GM19467 (cell line): ENCODE results near the gene HTR6.
"Not testable (repeated sequence)": the region's sequence is repeated elsewhere in the genome, so short reads cannot be mapped to it uniquely, and the experiment has no call there.

Source experiments
- ATAC-seq: cut with Tn5 transposase; IDR thresholded peaks from one replicate; pipeline ENCODE4 v1.9.1; 2021; ENCODE audit warnings: mild to moderate bottlenecking, moderate library complexity; ENCODE audit not compliant: unreplicated experiment

Gene HTR6

DNA sequence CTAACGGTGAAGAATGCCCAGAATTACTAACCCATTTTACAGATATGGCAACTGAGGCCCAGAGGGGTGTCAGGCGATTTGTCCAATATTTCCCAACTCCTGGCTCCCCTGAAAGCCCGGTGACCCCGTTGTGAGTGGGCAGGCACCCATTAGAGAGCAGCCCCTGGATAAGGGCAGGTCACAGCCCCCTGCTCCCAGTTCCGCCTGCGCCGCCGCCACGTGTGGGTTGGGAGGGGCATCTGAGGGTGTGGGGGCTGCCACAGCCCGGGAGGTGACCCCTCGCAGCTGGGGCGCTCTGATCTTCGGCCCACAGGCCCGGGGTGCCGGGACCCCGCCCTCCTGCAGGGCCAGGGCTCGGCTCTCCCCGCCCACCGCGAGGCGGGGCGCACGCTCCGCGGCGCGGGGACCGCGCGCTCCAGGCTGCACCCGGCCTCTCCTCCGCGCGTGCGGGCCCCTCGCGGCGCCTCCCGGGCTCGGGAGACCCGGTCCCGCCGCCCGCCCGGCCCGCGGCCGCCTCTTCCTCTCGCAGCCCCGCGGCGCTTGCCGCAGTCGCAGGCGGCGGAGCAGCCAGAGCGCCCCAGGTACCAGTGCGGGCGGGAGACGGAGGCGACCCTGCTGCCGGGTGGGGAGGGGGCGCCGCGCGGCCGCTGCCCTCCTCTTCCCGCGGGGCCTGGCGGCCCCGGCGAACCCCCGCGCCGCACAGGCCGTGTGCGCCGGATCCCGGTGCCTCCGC is at the start of gene HTR6:
HTR6 (plus strand) TSS at position 423 of the 733 bp plus-strand sequence. CDS start 879 bp downstream, outside the sequence.
- ATAC-seq: no peak

DNA sequence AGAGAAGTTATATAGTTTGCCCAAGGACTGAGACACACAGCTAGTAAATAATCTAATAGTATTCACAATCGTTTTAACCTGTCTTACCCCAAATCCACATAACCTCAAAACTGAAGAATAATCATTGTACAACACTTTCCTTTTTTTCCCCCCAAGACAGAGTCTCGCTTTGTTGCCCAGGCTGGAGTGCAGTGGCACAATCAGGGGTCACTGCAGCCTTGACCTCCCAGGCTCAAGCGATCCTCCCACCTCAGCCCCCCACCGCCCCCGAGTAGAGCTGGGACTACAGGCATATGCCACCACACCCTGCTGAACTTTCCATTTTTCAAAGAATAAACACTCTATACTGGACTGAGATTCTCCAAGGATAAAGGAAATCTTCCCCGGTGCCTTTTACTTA is 49.2 kb upstream of the HTR6 start:
- ATAC-seq: no peak

DNA sequence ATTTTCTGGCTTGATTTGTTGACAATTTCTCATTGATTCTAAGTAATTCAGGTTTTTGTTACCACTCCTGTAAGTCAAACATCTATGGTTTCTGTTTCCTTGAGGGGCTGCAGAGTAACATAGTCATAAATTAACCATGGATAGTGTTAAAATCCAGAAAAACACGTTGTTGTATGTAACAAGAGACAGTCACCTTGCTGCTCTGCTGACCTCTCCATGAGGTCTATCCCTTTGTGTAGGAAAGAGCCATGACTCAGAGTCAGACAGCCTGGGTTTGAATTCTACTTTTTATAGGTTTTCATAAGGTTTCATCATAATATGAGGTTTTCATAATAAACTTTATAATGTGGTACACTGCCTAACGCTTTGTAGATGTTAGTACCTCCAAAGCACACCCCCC is 48.2 kb upstream of the HTR6 start:
- ATAC-seq: no peak

DNA sequence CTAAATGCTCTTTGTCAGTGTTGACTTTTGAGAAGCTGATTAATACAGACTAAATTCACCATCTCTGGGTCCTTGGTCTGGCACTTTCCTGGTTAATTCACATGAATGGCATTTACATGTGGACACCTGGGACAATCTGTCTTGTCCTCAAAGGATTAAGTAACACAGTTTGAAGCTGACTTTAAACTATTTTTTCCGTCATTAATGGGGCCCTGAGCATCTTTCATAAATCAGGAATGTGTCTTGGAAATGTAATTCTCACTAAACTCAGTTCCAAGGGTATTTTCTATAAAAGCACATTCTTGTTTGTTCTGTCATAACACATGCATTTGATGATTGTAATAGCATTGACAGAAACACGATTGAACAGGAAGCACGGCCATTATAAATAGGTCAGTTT is 47.3 kb upstream of the HTR6 start:
- ATAC-seq: no peak

DNA sequence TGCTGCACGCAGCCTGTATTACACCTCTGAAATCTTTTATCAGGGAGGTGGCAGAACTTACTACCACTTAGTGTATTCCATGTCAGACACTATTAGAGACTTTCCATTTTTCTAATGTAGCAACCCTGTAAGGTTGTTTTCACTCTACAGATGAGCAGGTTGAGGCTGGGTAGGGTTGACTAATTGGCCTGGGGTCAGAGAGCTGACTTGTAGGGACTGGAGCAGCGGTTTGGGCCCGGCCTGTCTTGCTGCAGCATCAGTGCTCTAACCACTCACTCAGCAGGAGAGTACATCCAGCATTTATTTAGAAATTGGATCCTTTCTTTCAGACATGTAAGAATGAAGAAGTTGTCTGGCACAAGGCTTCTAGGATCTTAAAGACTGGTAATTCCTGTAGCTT is 46.2 kb upstream of the HTR6 start:
- no peak for ATAC-seq

DNA sequence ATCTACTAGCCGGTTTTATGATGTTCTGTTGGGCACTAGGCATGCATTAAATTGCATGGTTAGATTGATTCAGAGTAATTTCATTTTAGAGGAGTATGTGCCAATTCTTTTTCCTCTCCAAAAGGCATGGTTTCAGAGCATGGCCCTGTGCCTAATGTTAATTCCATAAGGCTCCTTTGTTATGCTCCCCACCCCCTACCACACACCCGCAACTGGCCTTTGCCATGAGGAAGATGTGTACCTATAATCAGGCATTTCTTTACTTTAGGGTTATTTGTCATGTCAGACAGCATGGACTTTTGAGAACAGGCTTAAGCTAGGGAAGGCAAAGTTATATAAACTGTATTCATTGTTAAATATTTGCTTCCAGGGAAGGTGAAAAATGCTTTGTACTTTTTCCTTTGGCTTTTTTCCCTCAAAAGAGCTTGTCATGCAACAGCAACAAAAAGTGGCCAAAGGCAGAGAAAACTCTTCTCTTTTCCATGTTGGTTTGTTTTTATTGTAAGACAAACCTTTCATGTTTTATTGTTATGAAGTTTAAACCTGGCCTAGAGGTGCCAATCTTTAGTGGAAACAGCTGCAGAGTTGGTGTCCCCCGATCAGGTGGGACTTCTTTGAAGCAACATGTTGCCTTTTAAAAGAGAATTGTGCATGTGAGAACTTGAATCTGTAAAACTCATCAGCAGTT is 44.8 kb upstream of the HTR6 start:
- ATAC-seq: no peak

DNA sequence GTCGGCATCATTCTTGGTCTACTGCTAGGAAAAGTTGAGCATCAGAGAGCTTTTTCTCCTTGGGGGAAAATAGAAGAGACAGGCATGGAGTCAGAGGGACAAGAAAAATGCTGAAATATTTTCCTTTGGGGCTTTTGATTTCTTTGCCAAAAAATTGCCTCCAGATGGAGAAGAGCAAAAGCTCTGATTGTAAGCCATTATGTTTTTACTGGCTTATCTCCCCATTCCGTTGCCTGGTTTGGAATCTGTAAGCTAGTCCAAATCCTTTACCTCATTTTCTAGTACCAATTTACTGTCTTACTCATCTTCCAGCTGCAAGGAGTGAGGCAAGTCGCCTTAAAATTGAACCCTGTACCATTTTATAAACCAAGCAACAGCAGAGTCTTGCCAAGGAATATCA is 43.9 kb upstream of the HTR6 start:
- ATAC-seq: no peak

DNA sequence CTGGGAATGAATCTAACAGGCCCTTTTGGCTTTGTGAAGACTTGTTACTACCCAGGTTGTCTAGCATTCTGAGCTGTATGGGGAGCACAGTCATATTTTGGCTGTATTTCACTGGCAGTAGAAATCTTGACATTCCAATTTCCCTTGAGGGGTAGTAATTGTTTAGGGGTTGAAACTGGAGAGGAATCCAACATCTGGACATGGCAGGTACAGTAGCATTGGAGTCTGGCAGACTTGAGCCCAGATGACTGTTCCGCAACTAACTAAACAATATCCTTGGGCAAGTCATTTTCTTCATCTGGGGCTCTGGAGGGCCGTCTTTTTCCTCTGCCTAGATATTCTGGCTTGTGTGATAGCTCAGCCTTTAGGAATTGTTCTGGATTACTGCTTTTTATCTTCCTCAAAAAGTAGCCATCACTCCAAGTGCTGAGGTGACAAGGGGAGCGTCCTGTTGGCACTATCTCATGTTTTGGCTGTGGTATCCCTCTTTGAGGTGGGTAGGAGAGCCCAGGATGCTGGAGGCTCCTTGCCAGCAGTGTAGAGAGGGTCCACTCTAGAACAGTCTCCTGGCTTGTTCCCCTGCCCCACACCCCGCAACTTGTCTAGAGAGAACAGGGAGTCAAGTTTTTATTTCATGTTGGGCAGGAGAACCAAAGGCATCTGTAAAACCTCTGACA is 43.3 kb upstream of the HTR6 start:
- ATAC-seq: no peak

DNA sequence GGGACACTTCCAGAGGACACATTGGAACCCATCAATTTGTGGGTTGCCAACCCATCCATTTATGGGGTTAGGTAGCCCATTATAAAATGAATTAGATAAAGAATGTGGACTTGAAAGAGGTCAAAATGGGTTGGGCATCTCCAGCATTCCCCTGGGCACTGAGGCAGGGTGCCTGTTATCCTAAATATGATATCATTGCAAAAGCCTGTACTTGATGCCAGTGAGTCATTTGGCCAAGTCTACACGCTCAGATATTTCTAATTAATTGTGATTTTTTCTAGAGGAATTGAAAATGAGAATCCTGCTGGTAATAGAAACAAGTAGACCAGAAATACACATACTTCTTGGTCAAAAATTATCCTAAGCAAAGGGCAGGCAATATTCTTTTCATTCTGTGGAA is 42.5 kb upstream of the HTR6 start:
- no peak for ATAC-seq

DNA sequence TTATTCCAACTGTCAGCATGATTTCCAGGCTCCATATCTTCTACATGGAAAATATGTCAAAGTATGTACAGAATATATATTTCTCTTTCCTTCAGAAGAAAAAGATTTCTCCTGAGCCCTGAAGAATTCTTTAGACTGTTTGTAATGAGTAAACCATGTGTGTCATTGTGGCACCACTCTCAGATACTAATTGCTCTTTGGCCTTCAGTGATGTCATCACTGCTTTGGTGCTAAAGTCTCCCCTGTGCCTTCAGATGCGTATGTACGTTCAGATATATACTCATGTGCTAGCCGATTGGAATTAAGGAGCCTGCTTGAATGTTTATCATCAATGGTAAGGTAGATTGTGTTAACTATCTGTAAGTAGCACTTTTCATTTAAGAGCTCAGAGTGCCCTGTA is 41.2 kb upstream of the HTR6 start:
- no peak for ATAC-seq

DNA sequence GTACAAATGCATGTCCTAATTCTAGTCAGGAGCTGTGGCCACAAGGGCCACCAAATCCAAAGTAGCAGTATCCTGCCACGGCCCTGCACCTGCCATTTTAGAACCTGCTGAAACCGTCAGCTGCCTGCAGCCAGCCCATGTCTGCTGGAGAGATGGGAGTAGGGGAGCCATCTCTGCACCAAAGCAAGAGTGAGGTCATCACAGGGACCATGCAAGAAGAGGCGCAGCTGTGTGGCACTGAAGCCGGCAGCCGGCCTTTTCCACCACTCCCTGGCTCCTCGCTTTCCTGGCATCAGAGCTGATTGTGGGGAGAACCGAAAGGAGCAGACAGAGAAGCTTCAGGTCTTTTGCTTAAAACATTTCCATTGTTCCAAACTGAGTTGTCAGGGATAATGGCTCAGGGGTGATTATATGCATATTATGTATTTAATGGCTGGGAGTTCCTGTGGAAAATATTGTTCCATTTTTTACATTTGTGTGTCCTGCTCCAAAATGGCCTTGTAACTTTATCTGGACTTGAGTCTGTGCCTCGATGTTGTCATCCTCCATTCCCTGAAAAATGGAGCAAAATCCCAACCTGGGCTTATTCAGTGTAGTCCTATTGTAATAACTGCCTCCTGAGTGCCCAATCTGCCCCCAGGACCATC is 39.3 kb upstream of the HTR6 start:
- ATAC-seq: no peak

DNA sequence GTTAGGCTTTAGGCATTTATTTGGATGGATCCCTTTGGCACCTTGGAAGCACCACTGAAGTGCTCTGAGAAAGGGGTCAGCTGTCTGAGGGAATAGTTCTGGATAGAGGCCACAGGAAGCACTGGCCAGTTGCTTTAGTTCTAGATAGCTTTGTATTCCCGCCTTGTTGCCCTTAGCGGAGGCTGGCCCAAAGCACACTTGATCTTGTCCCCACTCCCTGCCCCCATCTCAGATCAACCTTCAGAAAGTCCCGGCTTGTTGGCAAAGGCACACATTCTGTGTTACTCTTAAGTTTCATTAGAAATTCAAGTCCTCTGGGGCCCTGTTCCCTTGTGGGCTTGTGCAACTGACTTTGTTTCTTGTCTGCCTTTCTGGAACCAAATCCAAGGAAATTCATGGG is 35.8 kb upstream of the HTR6 start:
- ATAC-seq: no peak

DNA sequence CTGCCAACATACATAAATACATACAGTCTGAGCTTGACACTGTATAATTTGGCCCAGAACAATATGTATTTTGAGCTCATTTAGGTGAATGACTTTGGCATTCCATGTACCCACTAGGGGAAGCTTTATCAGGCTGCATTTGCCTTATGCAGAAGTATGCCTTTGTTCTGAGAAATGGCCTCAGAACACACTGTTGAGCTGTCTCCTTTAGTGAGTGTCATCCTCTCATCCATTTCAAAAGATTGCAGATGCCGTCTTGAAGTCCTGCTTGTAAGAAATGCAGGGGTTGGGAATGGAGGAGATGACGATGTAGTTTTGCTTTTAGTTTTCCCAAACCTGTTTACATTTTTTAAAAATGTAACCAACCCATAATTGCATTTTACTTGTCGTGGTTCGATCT is 35.3 kb upstream of the HTR6 start:
- ATAC-seq: no peak

DNA sequence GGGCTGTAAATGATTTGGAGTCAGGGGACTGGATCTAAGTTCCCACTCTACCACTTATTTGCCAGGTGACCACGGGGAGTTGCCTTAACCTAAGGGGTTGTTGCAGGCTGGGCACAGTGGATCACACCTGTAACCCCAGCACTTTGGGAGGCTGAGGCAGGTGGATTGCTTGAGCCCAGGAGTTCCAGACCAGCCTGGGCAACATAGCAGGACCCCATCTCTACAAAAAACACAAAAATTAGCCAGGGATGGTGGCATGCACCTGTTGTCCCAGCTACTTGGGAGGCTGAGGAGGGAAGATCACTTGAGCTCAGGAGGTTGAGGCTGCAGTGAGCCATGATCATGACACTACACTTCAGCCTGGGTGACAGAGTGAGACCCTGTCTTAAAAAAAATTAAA is 34.5 kb upstream of the HTR6 start:
- ATAC-seq: not testable (repeated sequence)

DNA sequence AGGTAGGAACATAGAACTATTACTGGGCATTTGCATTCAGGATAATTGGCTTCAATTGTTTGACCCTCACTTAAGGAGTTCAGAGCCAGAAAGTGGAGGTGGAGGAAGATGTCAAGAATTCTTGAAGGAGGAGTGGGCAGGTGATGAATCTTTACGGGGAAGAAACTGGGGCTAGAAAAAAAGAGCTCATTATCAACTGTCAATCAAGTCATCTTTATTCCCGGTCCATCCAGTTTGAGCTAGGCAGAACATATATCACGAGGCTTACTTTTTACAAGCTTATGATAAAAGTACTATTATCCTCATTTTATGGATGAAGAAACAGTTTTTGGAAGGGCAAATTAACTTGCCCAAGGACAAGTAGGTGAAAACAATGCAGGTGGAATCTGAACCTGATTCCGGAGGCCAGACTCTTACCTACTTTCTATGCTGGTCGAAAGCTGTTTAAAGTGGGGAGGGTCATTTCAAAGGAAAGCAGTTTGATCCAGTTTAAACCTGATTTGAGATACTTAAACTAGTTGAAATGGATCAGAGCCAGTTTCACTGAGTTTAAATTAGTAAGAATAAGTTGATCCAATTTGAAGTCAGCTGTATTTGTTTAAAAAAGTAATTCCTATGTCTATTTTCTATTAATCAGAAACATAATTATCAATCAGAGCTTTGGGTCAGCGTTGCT is 33.8 kb upstream of the HTR6 start:
- ATAC-seq: no peak

DNA sequence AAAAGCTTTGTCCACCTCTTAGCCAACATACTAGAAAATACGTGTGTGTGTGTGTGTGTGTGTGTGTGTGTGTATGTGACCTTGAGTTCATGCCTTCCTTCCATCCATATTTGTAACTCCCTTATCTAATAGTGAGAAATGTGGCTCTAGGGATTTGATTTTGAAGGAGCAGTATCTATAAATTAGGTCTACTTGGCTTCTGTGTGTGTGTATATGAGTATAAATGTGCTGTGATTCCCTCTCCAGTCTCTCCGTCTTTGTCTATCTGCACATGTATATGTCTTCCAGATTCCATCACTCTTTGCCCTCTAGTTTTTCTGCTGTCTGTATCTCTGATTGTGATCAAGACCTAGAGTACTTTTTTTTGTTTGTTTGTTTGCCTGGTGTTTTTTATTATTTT is 32.5 kb upstream of the HTR6 start:
- no peak for ATAC-seq

DNA sequence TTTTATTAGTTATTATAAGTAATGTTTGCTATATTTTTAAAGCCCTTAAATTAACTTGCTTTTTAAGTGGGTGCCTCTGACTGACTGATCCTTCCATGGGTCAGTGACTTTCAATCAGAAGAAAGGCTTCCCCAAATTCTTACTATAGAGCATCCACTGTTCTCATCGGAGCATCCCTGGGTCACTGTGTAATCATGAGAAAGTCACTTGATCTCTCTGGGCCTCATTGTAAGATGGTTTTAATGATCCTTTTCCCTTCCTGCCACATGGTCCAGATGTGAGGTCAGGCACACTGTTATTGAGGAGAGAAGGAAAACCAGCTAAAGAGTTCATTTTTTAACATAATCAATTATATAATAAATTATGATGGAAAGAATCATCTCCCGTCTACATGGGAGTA is 31.6 kb upstream of the HTR6 start:
- ATAC-seq: no peak

DNA sequence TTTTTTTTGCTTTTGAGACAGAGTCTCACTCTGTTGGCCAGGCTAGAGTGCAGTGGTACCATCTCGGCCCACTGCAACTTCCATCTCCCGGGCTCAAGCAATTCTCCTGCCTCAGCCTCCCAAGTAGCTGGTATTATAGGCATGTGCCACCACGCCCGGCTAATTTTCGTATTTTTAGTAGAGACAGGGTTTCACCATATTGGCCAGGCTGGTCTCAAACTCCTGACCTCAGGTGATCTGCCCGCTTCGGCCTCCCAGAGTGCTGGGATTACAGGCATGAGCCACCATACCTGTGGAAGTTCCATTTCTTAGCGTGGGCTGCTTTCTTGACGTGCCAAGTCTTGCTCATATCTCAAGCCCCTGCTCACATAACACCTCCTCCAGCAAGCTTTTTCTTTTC is 29.6 kb upstream of the HTR6 start:
- not testable (repeated sequence) for ATAC-seq

DNA sequence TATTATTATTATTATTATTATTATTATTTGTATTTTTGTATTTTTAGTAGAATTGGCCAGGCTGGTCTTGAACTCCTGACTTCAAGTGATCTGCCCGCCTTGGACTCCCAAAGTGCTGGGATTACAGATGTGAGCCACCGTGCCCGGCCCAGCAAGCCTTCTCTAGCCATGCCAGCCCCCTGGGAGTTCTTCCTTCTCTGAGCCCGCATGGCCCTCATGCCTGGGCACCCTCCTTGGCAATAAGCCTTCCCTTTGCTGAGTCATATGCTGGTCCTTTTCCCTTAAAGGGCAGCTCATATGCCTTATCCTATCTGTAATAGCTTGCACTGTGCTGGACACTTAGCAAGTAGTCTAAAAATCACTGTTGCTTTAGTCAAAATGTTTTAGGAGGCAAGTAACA is 29.0 kb upstream of the HTR6 start:
- ATAC-seq: no peak

DNA sequence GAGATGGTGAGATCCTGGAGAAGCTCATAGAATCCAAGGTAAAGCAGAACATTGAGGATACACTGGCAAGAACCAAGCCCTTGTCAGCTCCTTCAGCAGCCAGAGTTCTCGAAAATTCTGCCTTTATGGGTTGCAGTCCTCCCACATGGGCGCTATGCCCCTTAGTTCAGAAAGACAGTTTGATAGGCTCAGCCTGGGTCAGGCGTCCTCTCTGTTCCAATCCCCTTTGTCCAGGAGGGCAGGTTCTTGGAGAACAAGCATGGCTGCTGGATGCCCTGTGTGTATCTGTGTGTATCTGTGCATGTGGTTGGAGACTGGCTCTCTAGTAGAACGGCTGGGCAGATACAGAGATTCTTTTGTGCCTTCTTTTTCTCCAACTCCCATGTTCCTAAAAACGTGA is 28.6 kb upstream of the HTR6 start:
- no peak for ATAC-seq

DNA sequence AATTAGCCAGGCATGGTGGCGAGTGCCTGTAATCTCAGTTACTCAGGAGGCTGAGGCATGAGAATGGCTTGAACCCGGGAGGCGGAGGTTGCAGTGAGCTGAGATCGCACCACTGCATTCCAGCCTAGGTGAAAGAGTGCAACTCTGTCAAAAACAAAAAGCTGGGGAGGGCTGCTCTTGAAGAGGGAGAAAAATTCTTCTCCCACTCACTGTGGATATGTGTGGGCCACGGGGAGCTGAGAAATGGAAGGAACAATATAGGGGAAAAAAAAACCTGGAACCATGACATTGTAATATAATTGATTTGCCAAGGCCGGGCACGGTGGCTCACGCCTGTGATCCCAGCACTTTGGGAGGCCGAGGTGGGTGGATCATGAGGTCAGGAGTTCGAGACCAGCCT is 27.9 kb upstream of the HTR6 start:
- ATAC-seq: not testable (repeated sequence)
